ENCODE measurements around the gene ECSIT.
A peak's percentile ranks its signal among the peaks of the same experiment; 100 is the strongest.

The ECSIT gene

DNA sequence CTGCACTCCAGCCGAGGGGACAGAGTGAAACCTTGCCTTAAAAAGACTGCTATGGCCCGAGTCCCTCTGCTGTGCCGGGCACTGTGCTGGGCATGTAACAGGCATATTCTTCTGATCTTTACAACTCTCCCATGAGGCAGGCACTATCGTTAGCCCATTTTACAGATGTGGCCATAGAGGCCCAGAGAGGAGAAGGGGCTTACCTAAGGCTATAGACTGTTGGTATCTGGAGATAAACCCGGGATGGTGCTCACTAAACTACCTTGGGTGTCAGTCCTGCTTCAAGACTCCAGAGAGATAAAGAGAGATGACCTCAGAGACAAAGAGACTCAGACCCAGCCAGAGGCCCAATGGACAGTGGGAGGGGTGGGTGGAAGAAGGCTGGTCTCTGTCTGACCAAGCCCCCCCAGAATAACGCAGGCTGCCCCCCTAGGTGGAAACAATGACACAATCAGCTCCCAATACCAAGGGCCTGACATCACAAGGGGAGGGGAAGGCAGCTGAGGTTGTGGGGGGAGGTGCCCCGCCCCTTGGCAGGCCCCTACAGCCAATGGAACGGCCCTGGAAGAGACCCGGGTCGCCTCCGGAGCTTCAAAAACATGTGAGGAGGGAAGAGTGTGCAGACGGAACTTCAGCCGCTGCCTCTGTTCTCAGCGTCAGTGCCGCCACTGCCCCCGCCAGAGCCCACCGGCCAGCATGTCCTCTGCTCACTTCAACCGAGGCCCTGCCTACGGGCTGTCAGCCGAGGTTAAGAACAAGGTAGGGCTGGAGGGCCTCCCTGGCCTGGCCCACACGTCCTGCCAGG, 9.5 kb upstream of the ECSIT start, which contains the start of gene CNN1:
Gene CNN1, plus strand, starts transcription at position 620 of the 805 bp plus-strand sequence. Its CDS starts 77 bp downstream, at position 697.
- H3K9ac ChIP-seq = peak within 1 kb of the TSS in 2 of 11 experiments; percentile 11 to 57; a peak in 2 of 22 replicates
- H3K4me1 ChIP-seq = peaks cover 0 to 32% (median 21%) of the 10 kb centered on the region in 10 experiments; a peak in 18 of 20 replicates
- no peaks in the 10 kb centered on the region for H3K36me3 ChIP-seq
- H3K4me2 ChIP-seq = peak within 1 kb of the TSS in 8 of 11 experiments; percentile 0 to 30 (median 12); a peak in 6 of 22 replicates
- no peaks in the 10 kb centered on the region for H4K20me1 ChIP-seq
- H3K4me3 ChIP-seq = no peak within 1 kb of the TSS
- H3K27me3 ChIP-seq = peaks cover 0 to 15% (median 13%) of the 10 kb centered on the region in 11 experiments; a peak in 13 of 22 replicates
- no peaks in the 10 kb centered on the region for H3K9me3 ChIP-seq (replicated peaks in 1 of 11)
- TF ChIP-seq Cebpa-rat (IDR thresholded peaks at IDR 0.05) = no peak
- H3K27ac ChIP-seq = no peak within 1 kb of the TSS

DNA sequence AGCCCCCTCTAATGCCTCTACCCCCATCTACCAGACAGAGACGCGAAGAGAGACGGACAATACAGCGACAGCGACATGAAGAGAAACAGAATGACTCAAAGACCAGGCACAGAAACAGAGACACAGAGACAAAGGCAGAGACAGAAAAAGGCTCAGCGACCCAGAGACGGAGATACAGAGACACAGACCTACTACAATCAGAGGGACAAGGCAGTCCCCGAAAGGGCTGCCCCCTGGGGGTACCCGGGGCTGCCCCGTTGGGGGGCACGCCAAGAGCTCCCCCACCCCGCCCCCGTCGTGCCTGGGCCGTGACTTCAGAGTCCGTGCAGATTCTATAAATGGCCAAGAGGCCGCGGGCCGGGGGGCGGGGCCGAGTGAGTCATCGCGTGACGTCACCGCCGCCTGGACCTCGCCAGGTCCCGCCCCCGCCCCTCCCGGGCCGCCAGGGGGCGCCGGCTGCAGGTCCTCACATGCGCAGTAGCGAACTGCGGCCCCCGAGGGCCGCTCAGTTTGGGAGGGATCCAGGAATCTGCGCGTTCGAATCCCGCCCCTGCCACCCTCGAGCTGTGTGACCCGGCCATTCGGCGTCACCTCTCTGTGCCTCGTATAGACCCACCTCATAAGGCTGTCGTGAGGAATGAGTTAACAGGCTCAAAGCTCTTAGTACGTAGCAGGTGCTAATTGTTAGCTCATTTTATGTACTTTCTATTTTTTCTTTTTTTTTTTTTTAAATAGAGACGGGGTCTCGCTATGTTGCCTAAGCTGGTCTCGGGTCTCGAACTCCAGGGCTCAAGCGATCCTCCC, 7.1 kb upstream of the ECSIT start:
- H3K27ac ChIP-seq = no peak overlapping the region
- H3K9me3 ChIP-seq (replicated peaks in 1 of 11) = no peaks in the 10 kb centered on the region
- no peak for TF ChIP-seq Cebpa-rat (IDR thresholded peaks at IDR 0.05)
- no peak overlapping the region; a peak in 1 of 22 replicates for H3K9ac ChIP-seq
- no peaks in the 10 kb centered on the region for H4K20me1 ChIP-seq
- peaks cover 0 to 15% (median 13%) of the 10 kb centered on the region in 11 experiments; a peak in 13 of 22 replicates for H3K27me3 ChIP-seq
- 0 out of 20 replicates have a peak overlapping the region, but pooled peaks of 1 of the 10 experiments have one; percentile 14 for H3K4me3 ChIP-seq
- no peaks in the 10 kb centered on the region for H3K36me3 ChIP-seq
- peaks cover 0 to 32% (median 21%) of the 10 kb centered on the region in 10 experiments; a peak in 18 of 20 replicates for H3K4me1 ChIP-seq
- peak overlapping the region; percentile 43 to 76 (median 56); a peak in 20 of 22 replicates for H3K4me2 ChIP-seq

DNA sequence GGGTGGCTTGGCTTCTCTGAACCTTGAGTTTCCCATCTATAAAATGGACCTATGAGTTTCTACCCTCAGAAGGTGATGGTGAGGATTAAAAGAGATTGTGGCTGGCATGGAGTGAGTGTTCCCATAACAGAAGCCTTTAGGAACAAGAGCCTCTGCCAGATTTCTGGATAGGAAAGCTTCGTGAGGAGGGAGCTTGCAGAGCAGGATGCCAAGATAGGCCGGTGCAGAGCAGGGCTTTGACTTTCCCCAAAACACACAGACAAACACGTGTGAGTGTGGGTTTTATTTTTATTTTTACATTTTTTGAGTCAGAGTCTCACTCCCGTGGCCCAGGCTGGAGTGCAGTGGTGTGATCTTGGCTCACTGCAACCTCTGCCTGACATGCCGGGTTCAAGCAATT, 6.0 kb upstream of the ECSIT start:
- Histone ChIP-seq H3K4me3 (no peak overlapping the region), H3K36me3 (no peaks in the 10 kb centered on the region), H4K20me1 (no peaks in the 10 kb centered on the region), H3K27me3 (peaks cover 0 to 15% (median 13%) of the 10 kb centered on the region in 11 experiments; a peak in 13 of 22 replicates), H3K9me3 (replicated peaks in 1 of 11) (no peaks in the 10 kb centered on the region), H3K4me1 (peaks cover 0 to 32% (median 21%) of the 10 kb centered on the region in 10 experiments; a peak in 18 of 20 replicates), H3K9ac (no peak overlapping the region), H3K27ac (no peak overlapping the region), H3K4me2 (0 out of 22 replicates have a peak overlapping the region, but pooled peaks of 1 of the 11 experiments have one; percentile 16)
- no peak for TF ChIP-seq Cebpa-rat (IDR thresholded peaks at IDR 0.05)

DNA sequence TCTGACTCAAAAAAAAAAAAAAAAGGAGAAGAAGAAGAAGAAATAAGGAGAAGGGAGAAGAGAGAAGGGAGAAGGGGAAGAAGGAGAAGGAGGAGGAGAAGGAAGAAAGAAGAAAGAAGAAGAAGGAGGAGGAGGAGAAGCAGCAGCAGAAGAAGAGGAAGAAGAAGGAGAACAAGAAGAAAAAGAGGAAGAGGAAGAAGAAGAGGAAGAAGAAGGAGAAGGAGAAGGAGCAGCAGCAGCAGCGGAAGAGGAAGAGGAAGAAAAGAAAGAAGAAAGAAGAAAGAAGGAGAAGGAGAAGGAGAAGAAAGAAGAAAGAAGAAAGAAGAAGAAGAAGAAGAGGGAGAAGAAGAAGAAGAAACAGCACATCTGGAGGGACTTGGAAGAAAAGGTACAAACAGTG, 5.6 kb upstream of the ECSIT start:
- no peak overlapping the region for H3K27ac ChIP-seq
- no peaks in the 10 kb centered on the region for H4K20me1 ChIP-seq
- peaks cover 0 to 15% (median 13%) of the 10 kb centered on the region in 11 experiments; a peak in 13 of 22 replicates for H3K27me3 ChIP-seq
- no peak overlapping the region for H3K9ac ChIP-seq
- no peak for TF ChIP-seq Cebpa-rat (IDR thresholded peaks at IDR 0.05)
- peaks cover 0 to 33% (median 21%) of the 10 kb centered on the region in 10 experiments; a peak in 18 of 20 replicates for H3K4me1 ChIP-seq
- no peak overlapping the region for H3K4me3 ChIP-seq
- no peaks in the 10 kb centered on the region for H3K9me3 ChIP-seq (replicated peaks in 1 of 11)
- peak overlapping the region in 4 of 11 experiments; percentile 16 to 63 (median 44); a peak in 6 of 22 replicates for H3K4me2 ChIP-seq
- no peaks in the 10 kb centered on the region for H3K36me3 ChIP-seq

DNA sequence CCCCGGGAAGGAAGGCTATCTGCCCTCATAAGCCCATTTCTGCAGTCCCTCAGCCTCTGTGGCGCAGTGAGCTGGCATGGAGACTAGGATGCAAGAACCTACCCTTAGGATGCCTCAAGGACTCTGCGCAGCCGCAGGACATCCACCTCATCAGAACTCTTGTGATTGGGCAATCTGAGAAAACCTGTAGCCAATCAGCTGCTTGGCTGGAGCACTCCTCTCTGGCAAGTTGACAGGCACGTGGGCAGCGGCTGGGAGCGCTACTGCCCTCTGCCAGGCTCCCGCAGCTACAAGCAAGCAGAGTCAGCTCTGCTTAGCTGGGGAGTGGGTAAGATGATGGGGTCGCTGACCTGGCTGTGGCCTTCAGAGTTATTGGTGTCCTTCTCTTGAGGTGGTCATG, 1.5 kb upstream of the ECSIT start:
- TF ChIP-seq Cebpa-rat (IDR thresholded peaks at IDR 0.05) = 0 out of 22 replicates have a peak, but pooled peaks of 1 of the 11 experiments have one; percentile 22
- no peak overlapping the region for H3K27ac ChIP-seq

DNA sequence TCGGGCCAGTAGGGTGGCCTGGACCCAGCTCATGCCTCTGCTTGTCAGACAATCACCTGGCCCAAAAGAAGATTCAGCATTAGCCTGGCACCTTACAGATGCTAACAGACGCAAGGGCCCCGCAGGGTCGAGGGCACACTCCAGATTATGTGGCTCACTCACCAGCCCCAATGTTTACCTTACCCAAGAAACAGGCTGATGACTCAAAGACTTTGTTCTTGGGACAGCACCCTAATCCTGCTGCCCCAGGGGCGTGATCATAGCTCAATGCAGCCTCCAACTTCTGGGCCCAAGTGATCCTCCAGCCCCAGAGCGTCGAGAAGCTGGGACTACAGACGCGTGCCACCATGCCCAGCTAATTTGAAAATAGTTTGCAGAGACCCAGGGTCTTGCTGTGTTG, 9.8 kb downstream of the ECSIT start:
- Histone ChIP-seq H3K27me3 (no peaks in the 10 kb centered on the region), H3K9ac (no peak overlapping the region), H3K27ac (no peak overlapping the region), H3K9me3 (replicated peaks in 1 of 11) (no peaks in the 10 kb centered on the region), H3K36me3 (peaks cover 14 to 98% (median 55%) of the 10 kb centered on the region in 11 experiments), H4K20me1 (peaks cover 0 to 55% (median 19%) of the 10 kb centered on the region in 11 experiments; a peak in 12 of 22 replicates), H3K4me1 (no peaks in the 10 kb centered on the region), H3K4me3 (no peak overlapping the region), H3K4me2 (no peak overlapping the region)
- TF ChIP-seq Cebpa-rat (IDR thresholded peaks at IDR 0.05) = no peak

More for the DNA sequence above, 1.5 kb upstream of the ECSIT start:
- Histone ChIP-seq H3K9ac (no peak overlapping the region), H3K27me3 (no peaks in the 10 kb centered on the region), H3K4me2 (no peak overlapping the region), H3K36me3 (peaks cover 0 to 17% (median 1%) of the 10 kb centered on the region in 11 experiments; a peak in 7 of 22 replicates), H3K4me1 (peaks cover 10 to 33% (median 25%) of the 10 kb centered on the region in 10 experiments), H3K9me3 (replicated peaks in 1 of 11) (no peaks in the 10 kb centered on the region), H3K4me3 (no peak overlapping the region), H4K20me1 (peaks cover 0 to 27% (median 6%) of the 10 kb centered on the region in 11 experiments; a peak in 8 of 22 replicates)

DNA sequence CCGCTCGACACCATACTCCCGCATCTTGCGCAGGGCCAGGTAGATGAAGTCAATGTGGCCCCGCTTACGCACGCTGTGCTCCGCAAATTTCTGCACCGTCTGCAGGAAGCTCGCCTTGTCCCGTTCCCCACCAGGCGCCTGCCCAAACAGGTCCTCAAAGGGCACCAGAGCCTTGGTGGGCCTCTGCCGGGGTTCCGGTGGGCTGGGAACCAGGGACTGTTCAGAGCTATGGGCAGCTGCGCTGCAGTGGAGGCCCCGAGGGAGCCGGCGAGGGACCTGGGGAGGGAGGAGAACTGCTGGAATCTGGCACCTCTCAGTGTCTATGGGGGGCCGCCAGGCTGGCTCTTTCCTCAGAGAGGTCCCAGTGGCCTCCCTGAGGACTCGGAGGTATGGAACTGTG, 15.0 kb downstream of the ECSIT start:
- TF ChIP-seq Cebpa-rat (IDR thresholded peaks at IDR 0.05) = no peak
- no peak overlapping the region for H3K4me2 ChIP-seq
- no peaks in the 10 kb centered on the region for H3K4me1 ChIP-seq
- no peaks in the 10 kb centered on the region for H3K9me3 ChIP-seq (replicated peaks in 1 of 11)
- no peaks in the 10 kb centered on the region for H3K27me3 ChIP-seq
- H3K27ac ChIP-seq = no peak overlapping the region
- peaks cover 25 to 89% (median 62%) of the 10 kb centered on the region in 11 experiments for H3K36me3 ChIP-seq
- no peak overlapping the region for H3K4me3 ChIP-seq
- no peak overlapping the region for H3K9ac ChIP-seq
- peaks cover 0 to 19% (median 5%) of the 10 kb centered on the region in 11 experiments; a peak in 11 of 22 replicates for H4K20me1 ChIP-seq

DNA sequence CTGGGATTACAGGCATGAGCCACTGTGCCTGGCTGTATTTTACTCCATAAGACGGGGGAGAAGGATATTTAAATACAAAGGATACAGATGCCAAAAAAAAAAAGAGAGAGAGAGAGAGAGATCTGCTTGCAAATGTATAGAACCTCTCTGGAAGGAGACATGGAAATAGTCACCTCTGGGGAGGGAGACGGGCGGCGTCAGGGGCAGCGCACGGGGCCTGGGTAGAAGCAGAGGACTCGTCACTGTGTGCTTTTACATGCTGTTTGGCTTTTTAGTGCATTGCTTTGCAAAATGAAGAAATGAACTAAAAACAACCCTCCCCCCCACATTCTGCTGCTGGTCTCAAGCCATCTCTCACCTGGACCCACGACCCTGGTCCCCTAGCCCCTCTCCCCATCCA, 18.5 kb downstream of the ECSIT start:
- TF ChIP-seq Cebpa-rat (IDR thresholded peaks at IDR 0.05) = no peak
- peaks cover 0 to 13% (median 0%) of the 10 kb centered on the region in 11 experiments; a peak in 5 of 22 replicates for H4K20me1 ChIP-seq
- no peak overlapping the region for H3K27ac ChIP-seq
- H3K4me1 ChIP-seq = peaks cover 10 to 18% (median 13%) of the 10 kb centered on the region in 10 experiments
- H3K9me3 ChIP-seq (replicated peaks in 1 of 11) = no peaks in the 10 kb centered on the region
- H3K4me3 ChIP-seq = no peak overlapping the region
- no peaks in the 10 kb centered on the region for H3K27me3 ChIP-seq
- peaks cover 12 to 66% (median 34%) of the 10 kb centered on the region in 11 experiments; a peak in 21 of 22 replicates for H3K36me3 ChIP-seq
- no peak overlapping the region for H3K9ac ChIP-seq
- H3K4me2 ChIP-seq = no peak overlapping the region

Measured in BLaER1 treated with 17β-estradiol and CSF1 and Interleukin-3, amounts not matched to agents 10 nM and 100 nM (cell line).